HG03097 (cell line): Measurements from ENCODE around the gene SH3PXD2A.

Experiments
- ATAC-seq: cut with Tn5 transposase; IDR thresholded peaks from one replicate; pipeline ENCODE4 v1.9.1; 2021; ENCODE audit not compliant: unreplicated experiment, low FRiP score

The SH3PXD2A gene

DNA sequence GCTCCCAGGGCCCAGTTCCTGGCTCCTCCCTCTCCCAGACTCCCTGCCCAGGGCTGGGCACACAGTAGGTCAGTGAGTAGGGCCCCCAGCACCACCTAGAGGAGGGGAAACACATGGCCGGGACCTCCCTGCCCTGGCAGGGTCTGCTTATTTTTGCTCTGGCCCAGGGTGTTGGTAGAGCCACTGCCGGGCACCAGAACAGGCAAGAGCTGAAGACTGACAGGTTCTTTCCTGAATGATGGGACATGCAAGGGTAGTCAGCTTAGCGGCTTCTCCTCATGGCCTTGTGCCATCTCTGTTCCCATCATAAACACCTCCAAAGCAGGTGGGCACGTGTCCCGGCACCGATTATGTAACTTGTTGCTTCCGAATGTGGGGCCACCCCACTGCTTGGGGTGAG lies 275.4 kb downstream of the SH3PXD2A start:
- no peak for ATAC-seq

DNA sequence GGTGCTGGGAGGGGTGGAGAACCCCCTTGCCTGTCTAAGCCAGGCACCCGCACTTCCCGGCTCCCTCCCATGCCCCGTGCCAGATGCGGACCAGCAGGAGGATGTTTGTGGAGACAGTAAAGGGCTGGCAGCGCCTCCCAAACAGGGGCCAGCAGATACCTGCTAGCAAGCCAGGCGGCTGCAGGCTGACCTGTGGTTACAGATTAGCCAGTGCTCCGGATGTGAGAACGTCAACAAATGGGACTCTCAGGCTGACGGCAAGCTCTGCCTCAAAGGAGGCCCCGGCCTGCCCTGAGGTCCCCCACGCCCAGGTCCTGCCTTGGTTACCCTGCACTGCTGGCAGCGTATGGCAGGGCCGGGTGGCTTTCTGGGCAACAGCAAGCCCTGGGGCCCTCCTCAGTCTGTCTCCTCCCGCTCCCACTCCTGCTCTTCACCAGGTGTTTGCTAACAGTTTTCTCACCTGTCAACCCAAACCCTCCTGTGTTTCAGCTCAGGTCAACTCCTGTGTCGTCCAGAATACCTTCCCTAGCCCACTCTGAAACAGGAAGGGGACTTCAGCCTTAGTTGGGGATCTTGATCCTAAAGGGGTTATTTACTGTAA lies 276.5 kb downstream of the SH3PXD2A start:
- ATAC-seq, result peak; percentile 75

DNA sequence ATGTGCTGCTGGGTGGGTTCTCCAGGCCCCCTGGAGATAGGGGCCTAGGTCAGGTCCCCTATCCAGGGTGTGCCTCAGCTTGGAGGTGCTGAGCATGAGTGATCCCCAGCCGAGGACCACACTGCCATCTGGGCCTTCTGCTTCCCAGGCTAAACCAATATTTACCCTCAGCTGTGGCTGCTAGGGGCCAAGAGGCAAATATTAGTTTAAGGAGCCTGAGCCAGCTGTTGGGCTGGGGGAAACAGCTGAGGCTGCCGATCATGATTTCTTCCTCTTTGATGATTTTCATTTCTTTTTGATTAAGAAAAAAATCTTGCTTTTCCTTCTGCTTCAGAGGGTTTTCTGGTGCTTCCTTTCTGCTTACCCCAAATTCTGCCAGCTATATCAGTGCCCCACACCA lies 278.5 kb downstream of the SH3PXD2A start:
- no peak for ATAC-seq

DNA sequence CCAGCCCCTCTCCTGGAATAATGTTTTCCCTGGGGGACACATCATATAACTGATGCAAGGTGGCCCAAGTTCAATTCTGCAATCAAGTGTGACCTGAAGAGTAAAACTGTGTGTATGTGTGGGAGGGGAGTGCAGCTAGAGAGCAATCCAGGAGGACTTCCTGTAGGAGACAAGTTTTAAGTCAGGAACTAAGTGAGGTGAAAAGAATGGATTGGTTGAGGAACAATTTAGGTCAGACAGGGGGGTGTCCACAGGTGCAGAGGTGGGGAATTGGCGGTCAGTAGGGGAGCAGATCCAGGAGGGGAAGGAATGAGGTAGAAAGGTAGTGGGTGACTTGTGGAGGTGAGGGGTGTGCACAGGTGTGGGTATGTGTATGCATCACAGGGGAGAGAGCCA lies 279.3 kb downstream of the SH3PXD2A start:
- ATAC-seq, result no peak

DNA sequence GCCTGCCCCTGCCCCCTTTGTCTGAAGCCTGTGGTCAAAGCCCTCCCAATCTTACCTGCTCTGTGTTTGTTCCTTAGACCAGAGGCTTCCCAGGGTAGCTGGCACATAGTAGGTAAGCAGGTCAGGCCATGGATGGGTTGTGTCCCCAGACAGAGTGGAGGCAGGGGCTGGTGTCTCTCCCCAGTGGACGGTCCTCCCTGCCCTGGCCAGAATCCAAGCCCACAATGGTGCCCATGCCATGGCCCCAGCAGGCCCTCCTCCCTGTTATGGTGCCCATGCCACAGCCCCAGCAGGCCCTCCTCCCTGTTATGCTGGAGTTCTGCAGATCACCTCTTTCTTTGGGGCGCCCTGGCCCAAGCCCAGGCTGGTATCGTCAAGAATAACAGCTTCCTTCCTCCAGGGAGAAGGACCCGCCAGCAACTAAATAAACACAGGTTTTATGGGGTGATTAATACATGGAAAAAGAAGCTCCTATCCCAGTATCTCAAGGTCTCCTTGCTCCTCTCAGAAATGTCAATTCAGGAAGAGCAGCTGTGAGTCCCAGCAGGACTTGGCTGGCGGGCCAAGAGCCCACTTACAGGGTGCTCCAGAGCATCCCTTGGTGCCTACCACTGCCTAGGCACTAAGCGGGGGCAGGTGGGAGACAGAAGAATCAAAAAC lies 279.8 kb downstream of the SH3PXD2A start:
- no peak for ATAC-seq

DNA sequence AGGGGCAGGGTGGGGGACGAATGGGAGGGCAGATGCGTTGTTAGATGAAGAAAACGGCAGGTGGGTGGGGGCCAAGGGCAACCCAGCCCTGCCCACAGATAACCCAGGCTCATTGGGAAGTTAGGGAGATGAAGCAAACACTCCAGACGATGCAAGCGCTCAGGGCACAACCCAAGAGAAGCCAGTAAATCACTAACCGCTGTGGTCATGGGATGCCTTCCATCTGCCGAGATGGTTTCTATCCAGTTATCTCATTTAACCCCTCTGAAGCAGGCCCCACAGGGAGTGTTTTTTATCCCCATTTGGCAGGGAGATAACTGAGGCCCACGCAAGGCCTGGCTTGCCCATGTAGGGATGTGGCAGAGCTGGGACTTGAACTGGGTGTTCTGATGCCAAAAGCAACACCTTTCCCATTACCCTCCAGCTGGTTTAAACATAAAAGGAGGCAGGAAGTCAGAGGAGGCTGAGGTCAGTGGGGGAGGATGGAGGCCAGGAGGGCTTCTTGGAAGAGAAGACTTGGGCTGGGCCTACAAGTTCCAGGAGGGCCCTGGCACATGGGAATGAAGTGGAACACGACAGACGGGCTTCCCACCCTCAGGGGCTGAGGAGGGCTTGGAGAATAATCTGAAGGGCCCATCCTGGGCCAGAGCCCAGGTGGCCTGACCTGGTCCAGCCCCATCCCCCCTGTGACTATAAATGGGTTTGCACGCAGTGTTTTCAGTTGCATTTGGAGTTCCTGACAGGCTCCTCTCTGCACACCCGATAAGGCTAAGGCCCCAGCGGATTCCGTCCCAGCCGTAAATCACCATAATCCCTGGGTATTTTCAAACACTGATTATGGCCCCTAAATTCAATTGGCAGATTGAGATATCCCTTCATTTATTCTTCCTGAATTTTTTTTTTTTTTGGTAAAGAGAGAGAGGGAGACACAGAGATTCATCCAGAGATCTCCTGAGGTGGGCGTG lies 281.0 kb downstream of the SH3PXD2A start:
- ATAC-seq, result no peak

DNA sequence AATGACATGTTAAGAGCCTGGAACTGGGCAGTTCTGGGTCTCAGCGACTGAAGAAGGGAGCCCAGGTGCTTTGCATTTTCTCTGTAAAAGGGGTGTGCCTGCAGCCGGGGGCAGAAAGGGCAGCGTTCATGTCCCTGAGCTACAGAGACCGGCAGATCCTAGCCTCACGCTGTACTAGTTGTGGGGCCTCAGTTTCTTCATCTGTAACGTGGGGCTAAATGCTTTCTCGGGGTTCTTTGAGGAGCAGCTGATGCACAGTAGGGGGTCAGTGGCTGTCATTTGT lies 282.2 kb downstream of the SH3PXD2A start:
- no peak for ATAC-seq

DNA sequence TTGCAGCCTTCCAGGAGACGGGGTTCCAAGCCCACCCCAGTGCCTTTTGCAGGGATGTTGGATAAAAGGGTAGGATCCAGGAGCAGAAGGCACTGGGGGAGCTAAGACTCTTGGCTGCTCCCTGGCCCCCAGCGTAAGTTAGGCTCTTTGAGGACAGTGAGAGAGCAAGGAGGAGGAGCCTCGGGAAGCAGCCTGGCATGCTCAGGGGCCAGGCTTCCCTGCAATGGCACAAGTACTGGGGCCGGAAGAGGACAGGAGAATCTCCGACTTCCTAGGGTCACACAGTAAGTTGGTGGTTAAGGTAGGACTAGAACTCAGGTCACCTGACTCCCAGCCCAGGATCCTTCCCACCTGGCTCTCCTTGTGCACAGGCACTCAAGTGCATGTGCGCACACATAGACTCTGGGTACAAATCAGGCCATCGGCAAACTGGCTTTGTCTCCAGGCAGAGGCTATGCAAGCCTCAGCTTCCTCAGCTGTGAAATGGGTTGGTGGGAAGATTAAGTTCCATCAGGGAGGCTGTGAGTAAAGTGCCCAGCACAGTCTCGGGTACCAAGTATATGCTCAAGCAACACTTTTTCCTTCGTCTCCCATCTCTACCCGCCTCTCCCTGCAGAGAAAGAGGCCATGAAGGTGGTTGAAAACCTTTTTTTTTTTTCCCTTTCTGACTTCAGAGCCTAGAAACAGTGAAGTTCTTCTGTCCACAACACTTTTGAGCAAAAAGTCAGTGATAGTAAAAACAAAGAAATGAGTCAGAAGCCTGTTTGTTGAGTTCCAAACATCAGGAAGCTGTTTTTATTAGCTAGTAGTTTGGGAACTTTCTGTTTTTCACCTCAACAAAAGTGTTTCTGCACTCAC lies 282.8 kb downstream of the SH3PXD2A start:
- ATAC-seq, result no peak

DNA sequence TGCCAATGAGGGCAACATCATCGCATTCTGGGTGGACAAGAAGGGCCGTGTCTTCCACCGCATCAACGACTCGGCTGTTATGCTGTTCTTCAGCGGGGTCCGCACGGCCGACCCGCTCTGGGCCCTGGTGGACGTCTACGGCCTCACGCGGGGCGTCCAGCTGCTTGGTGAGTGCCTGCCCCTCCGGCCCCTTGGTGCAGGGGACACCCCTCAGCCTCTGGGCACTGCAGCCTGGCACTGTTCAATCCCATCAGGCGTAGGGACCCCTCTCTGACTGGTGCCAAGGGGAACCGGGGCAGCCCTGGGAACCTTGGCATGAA lies 283.8 kb downstream of the SH3PXD2A start:
- ATAC-seq, result no peak

DNA sequence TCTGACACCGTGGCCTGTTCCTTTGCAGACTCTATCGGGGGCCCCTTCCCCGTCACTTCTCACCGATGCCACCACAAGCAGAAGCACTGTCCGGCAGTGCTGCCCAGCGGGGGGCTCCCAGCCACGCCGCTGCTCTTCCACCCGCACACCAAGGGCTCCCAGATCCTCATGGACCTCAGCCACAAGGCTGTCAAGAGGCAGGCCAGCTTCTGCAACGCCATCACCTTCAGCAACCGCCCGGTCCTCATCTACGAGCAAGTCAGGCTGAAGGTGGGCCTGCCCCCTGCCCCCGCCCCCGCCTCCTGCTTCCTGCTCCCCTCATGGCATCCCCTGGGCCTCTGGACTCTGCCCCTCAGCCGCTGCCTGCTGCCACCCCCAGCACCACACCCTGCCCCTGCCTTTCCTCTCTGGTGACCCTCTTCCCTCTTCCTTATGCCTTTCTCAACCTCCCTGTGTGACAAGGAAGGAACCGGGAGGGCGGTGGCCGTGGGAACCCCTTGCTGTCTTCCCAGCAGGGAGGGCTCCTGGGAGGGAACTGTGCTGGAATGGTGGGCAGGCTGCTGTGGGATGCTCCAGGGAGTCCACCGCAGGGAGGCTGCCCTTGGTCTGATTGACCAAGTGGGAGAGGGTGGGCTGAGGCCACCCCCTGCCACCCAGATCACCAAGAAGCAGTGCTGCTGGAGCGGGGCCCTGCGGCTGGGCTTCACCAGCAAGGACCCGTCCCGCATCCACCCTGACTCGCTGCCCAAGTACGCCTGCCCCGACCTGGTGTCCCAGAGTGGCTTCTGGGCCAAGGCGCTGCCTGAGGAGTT lies 284.3 kb downstream of the SH3PXD2A start:
- no peak for ATAC-seq

DNA sequence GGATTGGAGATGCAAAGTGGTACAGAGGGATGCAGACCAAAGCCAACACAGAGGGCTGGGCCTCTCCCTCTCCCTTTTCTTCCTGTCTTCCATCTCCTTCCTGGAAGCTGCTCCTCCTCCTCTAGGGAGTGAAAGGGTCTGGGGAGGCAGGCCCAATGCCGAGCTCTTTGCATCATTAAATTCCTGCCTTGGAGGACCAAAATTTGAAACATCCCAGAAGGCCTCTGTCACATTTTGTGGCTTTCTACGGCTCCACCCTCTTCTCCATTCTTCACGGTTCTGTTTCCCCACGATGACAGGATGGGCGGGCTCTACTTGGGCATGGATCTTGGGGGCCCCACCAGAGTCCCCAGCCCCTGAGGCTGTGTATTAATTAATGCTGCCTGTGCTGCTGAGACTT lies 285.5 kb downstream of the SH3PXD2A start:
- ATAC-seq, result no peak

DNA sequence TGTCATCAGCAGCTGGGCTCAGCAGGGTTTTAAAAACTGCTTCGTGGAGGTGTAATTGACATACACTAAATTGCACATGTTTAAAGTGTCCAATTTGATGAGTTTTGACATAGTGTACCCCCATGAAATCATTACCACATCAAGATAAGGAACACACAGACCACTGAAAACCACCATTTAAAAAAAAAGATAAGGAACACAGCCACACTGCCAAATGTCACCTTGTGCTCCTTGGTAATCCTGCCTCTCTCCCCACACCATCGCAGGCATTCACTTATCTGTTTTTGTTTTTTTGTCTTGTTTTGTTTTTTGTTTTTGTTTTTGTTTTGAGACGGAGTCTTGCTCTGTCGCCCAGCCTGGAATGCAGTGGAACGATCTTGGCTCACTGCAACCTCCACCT lies 286.9 kb downstream of the SH3PXD2A start:
- no peak for ATAC-seq

DNA sequence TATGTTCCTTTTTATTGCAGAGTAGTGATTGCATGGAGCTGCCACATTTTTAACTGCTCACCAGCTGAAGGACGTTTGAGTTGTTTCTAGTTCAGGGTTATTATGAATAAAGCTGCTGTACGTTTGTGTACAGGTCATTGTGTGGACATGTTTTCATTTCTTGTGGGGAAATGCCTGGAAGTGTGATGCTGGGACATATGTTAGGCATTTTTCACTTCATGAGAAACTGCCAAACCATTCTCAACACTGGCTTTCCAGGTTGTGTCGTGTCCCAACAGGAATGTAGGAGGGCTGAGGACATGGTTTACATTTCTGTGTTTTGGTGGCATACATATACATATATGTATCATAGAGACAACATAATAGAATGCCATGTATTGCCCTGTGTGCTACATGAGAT lies 288.8 kb downstream of the SH3PXD2A start:
- ATAC-seq, result no peak

DNA sequence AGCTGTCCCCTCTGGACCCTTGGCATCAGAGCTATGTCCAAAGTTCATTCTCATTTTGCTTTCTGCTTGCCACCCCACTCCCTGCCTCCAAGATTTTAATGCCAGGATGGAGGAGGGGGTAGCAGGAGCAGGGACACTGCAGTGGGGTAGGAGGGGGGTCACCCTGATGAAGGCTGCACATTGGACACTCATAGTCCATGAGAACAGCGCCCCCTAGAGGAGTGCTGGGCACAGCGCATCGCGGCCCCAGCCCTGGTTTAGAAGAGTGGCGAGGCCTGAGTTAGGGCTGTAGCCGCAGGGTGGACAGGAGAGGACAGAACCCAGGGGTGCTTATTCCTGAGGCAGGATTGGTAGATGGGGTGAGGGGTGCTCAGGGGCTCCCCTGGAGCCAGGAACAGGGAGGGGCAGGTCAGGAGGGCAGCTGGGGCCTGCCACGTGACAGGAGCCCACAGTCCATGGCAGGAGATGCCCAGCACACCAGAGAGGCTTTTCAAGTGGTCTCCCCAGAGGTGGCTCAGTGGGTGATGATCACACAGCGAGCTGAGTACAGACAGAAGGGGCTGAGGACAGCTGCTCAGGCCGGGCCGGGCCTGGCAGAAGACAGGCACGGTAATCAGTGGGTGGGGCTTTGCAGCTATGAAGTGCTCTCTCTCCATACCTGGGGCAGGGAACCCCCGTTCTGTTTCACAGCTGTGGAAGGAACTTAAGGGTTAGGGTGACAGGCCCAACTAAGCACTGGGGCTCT lies 290.4 kb downstream of the SH3PXD2A start:
- no peak for ATAC-seq

DNA sequence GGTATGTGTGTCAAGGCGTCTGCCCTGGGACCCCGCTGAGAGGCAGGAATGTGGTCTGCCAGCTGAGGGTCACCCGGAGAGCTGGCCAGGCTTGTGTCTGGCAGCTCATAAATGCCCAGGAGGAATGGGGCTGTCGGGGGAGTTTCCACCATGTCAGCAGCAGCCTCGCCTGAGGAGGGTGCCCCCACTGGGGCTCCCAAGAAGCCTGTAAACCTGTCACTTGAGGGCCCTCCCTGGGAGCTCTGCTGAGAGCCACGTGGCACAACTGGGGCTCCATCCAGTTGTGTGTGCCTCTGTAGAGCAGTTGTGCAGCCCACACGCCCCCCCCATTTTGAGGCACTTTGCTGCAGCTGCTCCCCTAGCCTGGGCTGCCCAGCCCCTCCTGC lies 291.3 kb downstream of the SH3PXD2A start:
- no peak for ATAC-seq

DNA sequence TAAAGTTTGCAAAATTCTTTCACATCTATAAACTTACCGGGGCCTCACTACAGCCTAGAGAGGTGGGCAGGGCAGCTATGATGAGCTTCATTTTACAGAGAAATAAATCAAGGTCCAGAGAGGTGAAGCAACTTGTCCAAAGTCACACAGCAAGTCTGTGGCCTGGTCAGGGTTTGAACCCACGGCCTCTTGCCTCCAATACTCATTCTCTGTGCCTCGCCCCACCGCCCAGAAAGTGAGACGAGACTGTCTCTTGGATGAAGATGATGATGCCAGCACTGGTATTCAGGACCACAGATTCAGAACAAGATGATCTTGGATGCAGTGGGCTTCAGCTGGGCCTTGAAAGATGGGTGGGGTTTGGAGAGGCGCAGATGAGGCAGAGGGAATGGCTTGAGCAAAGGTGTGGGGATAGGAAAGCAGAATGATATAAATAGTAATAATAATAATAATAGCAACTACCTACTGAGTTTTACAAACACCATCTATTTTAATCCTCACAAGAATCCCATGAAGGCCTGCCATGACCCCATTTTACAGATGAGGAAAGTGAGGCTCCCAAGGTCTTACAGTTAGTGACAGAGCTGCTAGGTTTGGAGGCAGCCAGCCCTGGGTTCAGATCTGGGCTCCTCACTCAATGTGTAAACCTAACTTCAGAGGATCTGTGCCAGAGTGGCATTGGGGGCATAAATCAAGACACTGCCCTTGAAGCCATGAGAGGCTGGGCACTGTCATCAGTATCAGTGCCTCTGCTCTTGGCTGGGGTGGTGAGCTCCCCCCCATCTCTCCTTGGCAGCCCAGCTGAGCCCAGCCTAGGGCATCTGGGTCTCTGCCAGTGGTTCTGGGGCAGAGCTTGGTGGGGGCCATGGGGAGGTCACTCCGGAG lies 291.9 kb downstream of the SH3PXD2A start:
- ATAC-seq, result no peak

DNA sequence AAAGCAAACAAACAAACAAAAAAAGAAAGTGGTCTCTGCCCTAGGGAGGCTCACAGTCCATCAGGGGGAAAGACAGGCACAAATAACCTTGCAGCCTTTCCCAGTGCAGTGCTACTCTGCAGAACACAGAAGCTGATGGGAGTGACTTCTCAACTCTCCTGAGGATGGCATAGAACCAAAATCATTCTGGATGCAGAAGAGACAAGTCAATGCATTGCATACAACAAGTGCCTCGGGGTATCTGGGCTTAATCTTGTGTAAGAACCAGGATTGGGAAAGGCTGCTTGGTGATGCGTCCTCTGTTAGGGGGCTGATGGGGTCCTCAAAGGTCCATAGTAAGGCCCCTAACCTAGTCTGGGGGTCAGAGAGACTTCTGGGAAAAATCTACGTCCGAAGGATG lies 293.0 kb downstream of the SH3PXD2A start:
- ATAC-seq, result no peak

DNA sequence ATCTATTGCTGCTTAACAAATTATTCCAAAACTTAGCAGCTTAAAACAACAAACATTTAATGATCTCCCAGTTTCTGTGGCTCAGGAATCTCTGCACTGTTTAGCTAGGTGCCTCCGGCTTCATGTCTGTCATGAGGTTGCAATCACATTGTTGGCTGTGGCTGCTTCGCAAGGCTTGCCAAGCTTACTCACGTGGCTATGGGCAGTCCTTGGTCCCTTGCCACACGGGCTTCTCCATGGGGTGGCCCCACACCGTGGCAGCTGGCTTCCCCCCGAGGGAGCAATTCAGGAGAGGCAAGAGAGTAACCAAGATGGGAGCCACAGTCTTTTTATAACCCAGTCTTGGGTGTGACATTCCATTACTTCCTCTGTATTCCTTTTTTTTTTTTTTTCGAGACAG lies 294.5 kb downstream of the SH3PXD2A start:
- no peak for ATAC-seq

DNA sequence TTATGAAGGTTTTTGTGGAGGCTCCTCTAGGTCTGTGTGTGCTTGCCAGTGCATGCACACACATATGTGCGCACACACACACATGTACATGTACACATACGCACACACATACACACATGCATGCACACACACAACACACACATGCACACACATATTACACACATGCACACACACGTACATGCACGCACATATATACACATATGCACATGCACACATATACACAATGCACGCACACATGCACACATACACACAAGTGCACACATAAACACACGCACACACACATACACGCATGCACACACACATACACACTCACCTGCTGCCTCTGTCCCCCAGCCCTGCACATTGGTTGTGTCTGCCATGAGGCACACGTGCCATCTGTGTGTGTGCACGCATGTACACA lies 295.6 kb downstream of the SH3PXD2A start:
- no peak for ATAC-seq
